ENCODE data around the gene ZNF443.
"Not testable (repeated sequence)": the region's sequence is repeated elsewhere in the genome, so short reads cannot be mapped to it uniquely, and the experiment has no call there.

ZNF443 gene

DNA sequence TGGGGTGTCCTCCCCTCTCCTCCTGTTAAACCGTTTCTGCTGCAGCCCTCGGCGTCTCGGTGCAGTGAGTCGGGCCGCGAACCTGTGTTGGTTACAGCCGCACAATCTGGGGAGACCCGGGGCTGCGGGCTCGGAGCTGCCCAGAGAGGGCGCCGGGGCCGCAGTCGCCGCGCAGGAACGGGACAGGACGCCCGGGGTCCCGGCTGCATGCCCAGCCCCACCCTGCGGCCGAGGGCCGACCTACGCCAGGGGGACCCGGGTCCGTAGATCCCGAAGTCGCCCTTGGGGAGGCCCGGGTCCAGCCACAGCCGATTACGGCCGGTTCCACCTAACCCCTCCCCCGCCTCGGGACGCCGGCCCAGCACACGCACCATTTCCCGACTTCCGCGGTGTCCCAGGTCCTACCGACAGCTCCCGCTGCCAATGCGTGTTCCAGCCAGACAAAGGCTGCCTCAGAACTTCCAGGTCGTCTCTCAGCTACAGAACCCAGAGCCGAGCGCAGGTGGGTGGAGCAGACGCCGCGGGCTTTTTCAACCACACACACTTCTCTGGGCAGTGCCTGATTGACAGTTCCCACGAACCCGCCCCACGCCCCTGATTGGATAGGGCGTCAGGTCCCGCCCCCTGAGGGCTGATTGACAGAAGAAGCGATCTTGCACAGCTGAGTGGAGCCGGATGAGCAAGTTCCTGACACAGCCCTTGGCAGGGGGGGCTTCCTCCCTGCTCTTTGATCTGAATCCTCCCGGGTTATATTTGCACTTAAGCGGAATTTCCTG is at the start of gene ZNF443:
Gene ZNF443 (minus strand): TSS at position 481 of the 776 bp plus-strand sequence. CDS start 107 bp downstream, at position 374.
- TF ChIP-seq, protein P1, sequence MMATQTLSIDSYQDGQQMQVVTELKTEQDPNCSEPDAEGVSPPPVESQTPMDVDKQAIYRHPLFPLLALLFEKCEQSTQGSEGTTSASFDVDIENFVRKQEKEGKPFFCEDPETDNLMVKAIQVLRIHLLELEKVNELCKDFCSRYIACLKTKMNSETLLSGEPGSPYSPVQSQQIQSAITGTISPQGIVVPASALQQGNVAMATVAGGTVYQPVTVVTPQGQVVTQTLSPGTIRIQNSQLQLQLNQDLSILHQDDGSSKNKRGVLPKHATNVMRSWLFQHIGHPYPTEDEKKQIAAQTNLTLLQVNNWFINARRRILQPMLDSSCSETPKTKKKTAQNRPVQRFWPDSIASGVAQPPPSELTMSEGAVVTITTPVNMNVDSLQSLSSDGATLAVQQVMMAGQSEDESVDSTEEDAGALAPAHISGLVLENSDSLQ (IDR thresholded peaks at IDR 0.05) = peak; percentile 98
- no peak for TF ChIP-seq ELF4 (IDR thresholded peaks at IDR 0.05)
- ChIA-PET POLR2A (interaction anchor here (0.6 to 1.3 kb wide), 4 partner anchors 8 to 516 kb away, joined by 3 to 4 read pairs (median 4); partner anchors contain the start of gene ZNF700), CTCF (no interaction called here)
- peak; percentile 87 for DNase-seq (ENCODE audit: extremely low spot score)

DNA sequence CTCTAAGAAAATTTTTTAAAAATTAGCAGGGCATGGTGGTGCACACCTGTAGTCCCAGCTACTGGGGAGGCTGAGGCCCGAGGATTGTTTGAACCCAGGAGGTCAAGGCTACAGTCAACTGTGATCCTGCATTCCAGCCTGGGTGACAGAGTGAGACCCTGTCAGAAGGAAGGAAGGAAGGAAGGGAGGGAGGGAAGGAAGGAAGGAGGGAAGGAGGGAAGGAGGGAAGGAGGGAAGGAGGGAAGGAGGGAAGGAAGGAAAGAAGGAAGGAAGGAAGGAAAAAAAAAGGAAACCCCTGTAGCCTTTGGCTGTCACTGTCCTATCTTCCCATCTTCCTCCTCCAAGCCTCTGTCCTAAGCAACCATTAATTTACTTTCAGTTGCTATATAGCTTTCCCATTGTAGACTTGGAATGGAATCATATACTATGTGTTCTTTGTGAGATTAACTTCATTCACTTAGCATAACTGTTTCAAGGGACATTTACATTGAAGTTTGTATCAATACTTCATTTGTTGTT is 45.5 kb upstream of the ZNF443 start:
- CTCF ChIA-PET, POLR2A ChIA-PET: not testable (repeated sequence)

DNA sequence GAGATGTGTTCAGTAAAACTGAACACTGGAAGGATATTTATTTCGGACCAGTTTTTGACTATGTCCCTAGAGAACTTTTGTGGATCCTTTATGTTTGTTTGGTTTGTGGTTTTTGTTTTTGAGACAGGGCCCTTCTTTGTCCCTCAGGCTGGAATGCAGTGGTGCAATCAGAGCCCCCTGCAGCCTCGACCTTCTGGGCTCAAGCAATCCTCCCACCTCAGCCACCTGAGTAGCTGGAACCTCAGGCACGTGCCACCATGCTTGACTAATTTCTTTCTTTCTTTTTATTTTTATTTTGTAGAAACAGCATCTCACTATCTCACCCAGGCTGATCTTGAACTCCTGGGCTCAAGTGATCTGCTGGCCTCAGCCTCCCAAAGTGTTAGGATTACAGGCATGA is 44.8 kb upstream of the ZNF443 start:
- POLR2A ChIA-PET = no interaction called here
- TF ChIP-seq SP1 (IDR thresholded peaks at IDR 0.05) (no peak), LEF1 (IDR thresholded peaks at IDR 0.05; ENCODE audit: borderline replicate concordance) (no peak), ZNF384 (IDR thresholded peaks at IDR 0.05) (no peak), CTBP1 (IDR thresholded peaks at IDR 0.05; ENCODE audit: borderline replicate concordance) (no peak), FOXA1 (IDR thresholded peaks at IDR 0.05) (no peak)
- no peak for DNase-seq (ENCODE audit: extremely low spot score)
- CTCF ChIA-PET = no interaction called here

More for the DNA sequence above, 45.5 kb upstream of the ZNF443 start:
- DNase-seq (ENCODE audit: extremely low spot score) = not testable (repeated sequence)

DNA sequence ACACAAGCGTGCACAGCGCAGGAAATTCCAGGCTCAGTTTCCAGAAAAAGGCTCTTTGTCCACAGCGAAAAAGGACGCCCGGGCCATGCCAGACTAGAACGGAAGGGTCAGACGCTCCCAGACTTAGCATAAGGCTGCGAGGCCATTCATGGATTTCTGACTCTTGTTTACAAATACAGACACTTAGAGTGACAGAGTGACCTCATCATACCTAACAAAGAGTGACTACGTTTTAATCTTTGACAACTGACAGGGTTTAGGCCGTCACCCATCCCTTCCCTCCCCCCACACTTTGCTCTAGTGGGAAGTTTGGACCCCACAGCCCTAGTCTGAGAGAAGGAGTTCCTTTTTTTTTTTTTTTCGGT is 44.2 kb upstream of the ZNF443 start:
- ChIA-PET POLR2A (interaction anchor here (1.0 to 1.5 kb wide), 3 partner anchors 10 to 66 kb away, joined by 4 to 8 read pairs (median 6); partner anchors contain the start of gene ZNF564), CTCF (no interaction called here)

DNA sequence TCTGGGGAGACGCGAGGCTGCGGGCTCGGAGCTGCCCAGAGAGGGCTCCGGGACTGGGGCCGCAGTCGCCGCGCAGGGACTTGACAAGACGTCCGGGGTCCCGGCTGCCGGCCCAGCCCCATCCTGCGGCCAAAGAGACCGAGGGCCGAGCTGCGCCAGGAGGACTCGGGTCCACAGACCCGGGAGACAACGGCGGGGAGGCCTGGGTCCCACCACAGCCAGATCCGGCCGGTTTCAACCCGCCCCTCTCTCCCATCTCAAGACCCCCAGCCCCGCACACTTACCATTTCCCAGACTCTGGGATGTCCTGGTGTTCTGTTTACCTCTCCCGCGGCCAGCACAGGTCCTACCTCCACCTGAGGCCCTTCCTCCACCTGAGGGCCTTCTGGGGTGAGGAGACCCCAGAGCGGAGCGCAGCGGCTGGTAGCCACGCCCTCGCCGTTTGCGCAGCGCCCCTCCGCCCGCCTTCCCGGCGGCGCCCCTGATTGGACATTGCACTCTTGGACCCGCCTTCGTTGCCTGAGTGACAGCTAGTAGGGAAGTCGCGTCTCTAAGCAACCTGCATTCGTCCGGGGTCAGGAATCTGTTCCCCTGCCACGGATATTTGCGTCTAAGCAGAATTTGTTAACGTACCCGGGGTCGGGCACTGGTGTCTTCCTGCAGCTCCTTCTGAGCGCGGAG is 43.7 kb upstream of the ZNF443 start, which contains the start of gene ZNF709:
Gene ZNF709 (minus strand): TSS at position 446 of the 681 bp plus-strand sequence. CDS start 159 bp downstream, at position 287.
- DNase-seq (ENCODE audit: extremely low spot score) = peak; percentile 94
- ChIA-PET CTCF (interaction anchor here (0.7 kb wide), 1 partner anchor 1058 kb away, joined by 3 read pairs; no protein-coding TSS in a partner anchor), POLR2A (interaction anchor here (0.9 to 1.5 kb wide), 5 partner anchors 10 to 119 kb away, joined by 3 to 8 read pairs (median 4); partner anchors contain the start of genes ZNF442 and ZNF564)
- TF ChIP-seq NFRKB (IDR thresholded peaks at IDR 0.05) (no peak), BHLHE40 (IDR thresholded peaks at IDR 0.05; ENCODE audit: borderline replicate concordance) (no peak), FOXM1 (IDR thresholded peaks at IDR 0.05; ENCODE audit: borderline replicate concordance) (no peak)
- TF ChIP-seq, protein P1 (IDR thresholded peaks at IDR 0.05) = peak; percentile 99

More for the DNA sequence above, 44.2 kb upstream of the ZNF443 start:
- no peak for DNase-seq (ENCODE audit: extremely low spot score)
- TF ChIP-seq L3MBTL2 (conservative IDR thresholded peaks at IDR 0.05) = 0 out of 2 replicates have a peak, but pooled peaks have one; percentile 11
- TF ChIP-seq, protein P1 (IDR thresholded peaks at IDR 0.05) = no peak
- TF ChIP-seq SP1 (IDR thresholded peaks at IDR 0.05) = no peak
- TF ChIP-seq BHLHE40 (IDR thresholded peaks at IDR 0.05; ENCODE audit: borderline replicate concordance) = no peak
- TF ChIP-seq SUZ12 (IDR thresholded peaks at IDR 0.05) = no peak
- no peak for TF ChIP-seq NFRKB (IDR thresholded peaks at IDR 0.05)
- TF ChIP-seq CTBP1 (IDR thresholded peaks at IDR 0.05; ENCODE audit: borderline replicate concordance) = no peak
- no peak for TF ChIP-seq LEF1 (IDR thresholded peaks at IDR 0.05; ENCODE audit: borderline replicate concordance)
- TF ChIP-seq FOXA1 (IDR thresholded peaks at IDR 0.05) = no peak

DNA sequence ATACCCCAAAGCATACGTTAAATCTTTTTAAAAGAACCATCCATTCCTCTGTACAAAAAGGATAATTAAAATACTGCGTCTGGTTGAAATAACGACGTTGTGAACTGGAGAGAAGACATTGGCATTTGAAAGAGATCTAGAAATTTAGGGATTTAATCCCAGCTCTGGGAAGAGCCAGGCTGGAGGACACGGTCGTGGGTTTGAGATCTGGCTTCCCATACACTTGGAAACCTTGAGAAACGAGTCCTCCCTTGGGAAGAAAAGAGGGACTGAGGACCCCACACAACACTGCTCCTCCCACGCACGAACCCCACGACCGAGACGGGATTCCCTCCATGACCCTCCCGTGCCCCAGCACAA is 43.2 kb upstream of the ZNF443 start:
- ChIA-PET CTCF (interaction anchor here (0.7 kb wide), 1 partner anchor 1058 kb away, joined by 3 read pairs; no protein-coding TSS in a partner anchor), POLR2A (interaction anchor here (0.9 to 1.5 kb wide), 3 partner anchors 11 to 119 kb away, joined by 3 to 8 read pairs (median 3); partner anchors contain the start of gene ZNF442)
- peak; percentile 12 for DNase-seq (ENCODE audit: extremely low spot score)
- TF ChIP-seq ELF4 (IDR thresholded peaks at IDR 0.05) (no peak), FOXA1 (IDR thresholded peaks at IDR 0.05) (no peak), LEF1 (IDR thresholded peaks at IDR 0.05; ENCODE audit: borderline replicate concordance) (no peak), BHLHE40 (IDR thresholded peaks at IDR 0.05; ENCODE audit: borderline replicate concordance) (no peak), SUZ12 (IDR thresholded peaks at IDR 0.05) (no peak), ZNF384 (IDR thresholded peaks at IDR 0.05) (no peak), HDGF (IDR thresholded peaks at IDR 0.05; ENCODE audit: borderline replicate concordance) (no peak), NFRKB (IDR thresholded peaks at IDR 0.05) (no peak), TARDBP (IDR thresholded peaks at IDR 0.05) (no peak), ARNT (IDR thresholded peaks at IDR 0.05) (no peak), L3MBTL2 (conservative IDR thresholded peaks at IDR 0.05) (no peak), FOXM1 (IDR thresholded peaks at IDR 0.05; ENCODE audit: borderline replicate concordance) (no peak), CTBP1 (IDR thresholded peaks at IDR 0.05; ENCODE audit: borderline replicate concordance) (no peak), FOXK2 (IDR thresholded peaks at IDR 0.05) (no peak)
- TF ChIP-seq, protein P1 (IDR thresholded peaks at IDR 0.05) = no peak
